ENCODE measurements around the gene TM4SF18.

The TM4SF18 gene

GRCh38 chr3:149330609-149331331, 2.7 kb downstream of the TM4SF18 start:
- no peak for DNase-seq (ENCODE audit: low read depth in 3 of 3)

GRCh38 chr3:149327156-149327555, 6.3 kb downstream of the TM4SF18 start:
- no peak for DNase-seq (ENCODE audit: low read depth in 3 of 3)

DNA sequence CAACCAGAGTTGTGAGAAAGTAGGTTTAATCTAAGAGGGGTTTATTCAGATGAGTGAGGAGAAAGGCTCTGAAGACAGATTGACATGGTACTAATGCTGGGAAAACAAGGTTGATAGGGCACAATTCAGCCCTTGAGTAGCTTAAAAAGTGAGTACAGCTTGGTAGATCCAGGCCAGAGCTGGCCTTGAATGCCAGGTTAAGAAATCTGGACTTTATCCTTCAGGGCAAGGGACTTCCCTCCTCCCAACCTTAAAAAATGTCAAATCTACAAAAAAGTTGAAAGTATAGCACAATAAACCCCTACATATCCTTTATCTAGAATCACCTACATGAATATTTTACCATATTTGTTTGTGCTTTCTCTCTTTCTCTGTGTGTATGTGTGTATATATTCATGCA, 7.9 kb downstream of the TM4SF18 start:
- no peak for DNase-seq (ENCODE audit: low read depth in 3 of 3)

- no peak for DNase-seq (ENCODE audit: low read depth in 3 of 3)
Observed at GRCh38 chr3:149324332-149324731, 9.1 kb downstream of the TM4SF18 start.

GRCh38 chr3:149321640-149322039, 11.8 kb downstream of the TM4SF18 start:
- no peak for DNase-seq (ENCODE audit: low read depth in 3 of 3)

DNA sequence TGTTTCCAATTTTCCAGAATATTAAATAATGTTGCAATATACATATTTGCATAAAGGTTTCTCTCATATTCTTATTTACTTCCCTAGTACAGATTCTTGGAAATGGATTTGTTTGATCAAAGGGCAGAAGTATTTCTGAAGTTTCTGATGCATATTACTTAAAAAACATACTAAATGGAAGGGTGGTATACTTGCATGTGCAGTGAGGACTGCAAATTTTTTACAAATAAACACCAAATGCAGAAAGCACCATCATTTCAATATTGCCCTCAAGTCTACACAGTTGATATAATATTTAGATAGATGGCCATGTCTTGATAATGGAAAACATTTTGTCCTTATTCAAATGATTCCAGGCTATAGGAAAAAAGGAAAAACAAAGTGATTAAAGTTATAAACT, 12.3 kb downstream of the TM4SF18 start:
- DNase-seq (ENCODE audit: low read depth in 3 of 3) = no peak

- DNase-seq (ENCODE audit: low read depth in 3 of 3) = no peak
Observed at GRCh38 chr3:149319750-149320149, 13.7 kb downstream of the TM4SF18 start.

GRCh38 chr3:149317072-149317471, 16.4 kb downstream of the TM4SF18 start:
- DNase-seq (ENCODE audit: low read depth in 3 of 3) = no peak

DNA sequence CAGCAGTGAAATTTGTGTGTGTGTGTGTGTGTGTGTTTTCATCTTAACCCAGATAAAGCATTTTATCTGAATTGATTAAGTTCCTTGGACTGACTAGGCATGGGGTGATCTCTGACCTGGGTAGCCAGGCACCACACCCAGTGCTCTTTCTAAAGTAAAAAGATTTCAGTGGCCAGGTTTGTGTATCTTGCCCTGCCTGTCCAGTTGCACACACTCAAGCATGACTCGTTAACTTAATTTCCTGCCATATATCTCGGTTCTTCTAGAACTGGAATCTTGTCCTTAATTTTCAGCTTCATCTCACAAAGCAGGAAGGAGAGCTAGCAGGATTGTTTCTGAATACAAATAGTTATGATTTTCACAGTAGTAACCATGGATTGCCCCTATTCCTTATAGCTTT, 17.0 kb downstream of the TM4SF18 start:
- no peak for DNase-seq (ENCODE audit: low read depth in 3 of 3)

DNA sequence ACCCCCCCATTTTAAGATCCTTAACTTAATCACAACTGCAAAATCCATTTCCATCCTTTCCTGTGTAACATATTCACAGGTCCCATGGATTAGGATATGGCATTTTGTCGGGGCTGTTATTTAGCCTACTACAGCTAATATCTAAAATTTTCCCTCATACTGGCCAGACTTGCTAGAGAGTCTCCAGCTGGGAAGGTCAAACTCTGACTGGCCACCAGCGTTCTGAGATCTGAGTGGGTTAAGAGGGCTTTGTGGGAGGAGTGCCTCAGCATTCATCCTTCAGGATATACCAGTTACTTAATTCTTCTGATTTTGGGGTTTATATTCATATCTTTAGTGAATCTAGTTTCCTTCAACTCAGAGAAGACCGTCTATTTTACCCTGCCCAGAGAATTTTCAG, 17.7 kb downstream of the TM4SF18 start:
- no peak for DNase-seq (ENCODE audit: low read depth in 3 of 3)

- no peak for DNase-seq (ENCODE audit: low read depth in 3 of 3)
Observed at GRCh38 chr3:149314807-149315578, 18.4 kb downstream of the TM4SF18 start.

GRCh38 chr3:149313542-149313941, 19.9 kb downstream of the TM4SF18 start:
- no peak for DNase-seq (ENCODE audit: low read depth in 3 of 3)

GRCh38 chr3:149310796-149311534, 22.5 kb downstream of the TM4SF18 start:
- no peak for DNase-seq (ENCODE audit: low read depth in 3 of 3)

GRCh38 chr3:149307435-149307783, 26.0 kb downstream of the TM4SF18 start:
- DNase-seq (ENCODE audit: low read depth in 3 of 3) = no peak

DNA sequence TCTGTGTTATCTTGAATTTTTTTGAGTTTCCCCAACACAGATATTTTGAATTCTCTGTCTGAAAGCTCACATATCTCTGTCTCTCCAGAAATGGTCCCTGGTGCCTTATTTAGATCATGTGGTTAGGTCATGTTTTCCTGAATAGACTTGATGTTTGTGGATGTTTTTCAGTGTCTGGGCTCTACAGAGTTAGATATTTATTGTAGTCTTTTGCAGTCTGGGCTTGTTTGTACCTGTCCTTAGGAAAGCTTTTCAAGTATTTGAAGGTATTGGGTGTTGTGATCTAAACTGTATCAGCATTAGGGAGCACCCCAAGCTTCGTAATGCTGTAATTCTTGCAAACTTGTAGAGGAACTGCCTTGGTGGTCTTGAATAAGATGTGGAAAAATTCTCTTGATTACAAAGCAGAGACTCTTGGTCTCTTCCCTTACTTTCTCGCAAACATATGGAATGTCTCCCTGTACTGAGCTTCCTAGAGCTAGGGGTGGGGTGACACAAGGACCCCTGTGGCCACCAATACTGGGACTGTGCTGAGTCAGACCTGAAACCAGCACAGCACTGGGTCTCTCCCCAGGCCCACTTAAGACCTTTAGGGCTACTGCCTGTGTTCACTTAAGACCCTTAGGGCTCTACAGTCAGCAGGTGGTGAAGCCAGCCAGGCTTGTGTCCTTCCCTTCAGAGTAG, 26.5 kb downstream of the TM4SF18 start:
- no peak for DNase-seq (ENCODE audit: low read depth in 3 of 3)

- DNase-seq (ENCODE audit: low read depth in 3 of 3) = no peak
Observed at GRCh38 chr3:149305376-149305775, 28.1 kb downstream of the TM4SF18 start.

DNA sequence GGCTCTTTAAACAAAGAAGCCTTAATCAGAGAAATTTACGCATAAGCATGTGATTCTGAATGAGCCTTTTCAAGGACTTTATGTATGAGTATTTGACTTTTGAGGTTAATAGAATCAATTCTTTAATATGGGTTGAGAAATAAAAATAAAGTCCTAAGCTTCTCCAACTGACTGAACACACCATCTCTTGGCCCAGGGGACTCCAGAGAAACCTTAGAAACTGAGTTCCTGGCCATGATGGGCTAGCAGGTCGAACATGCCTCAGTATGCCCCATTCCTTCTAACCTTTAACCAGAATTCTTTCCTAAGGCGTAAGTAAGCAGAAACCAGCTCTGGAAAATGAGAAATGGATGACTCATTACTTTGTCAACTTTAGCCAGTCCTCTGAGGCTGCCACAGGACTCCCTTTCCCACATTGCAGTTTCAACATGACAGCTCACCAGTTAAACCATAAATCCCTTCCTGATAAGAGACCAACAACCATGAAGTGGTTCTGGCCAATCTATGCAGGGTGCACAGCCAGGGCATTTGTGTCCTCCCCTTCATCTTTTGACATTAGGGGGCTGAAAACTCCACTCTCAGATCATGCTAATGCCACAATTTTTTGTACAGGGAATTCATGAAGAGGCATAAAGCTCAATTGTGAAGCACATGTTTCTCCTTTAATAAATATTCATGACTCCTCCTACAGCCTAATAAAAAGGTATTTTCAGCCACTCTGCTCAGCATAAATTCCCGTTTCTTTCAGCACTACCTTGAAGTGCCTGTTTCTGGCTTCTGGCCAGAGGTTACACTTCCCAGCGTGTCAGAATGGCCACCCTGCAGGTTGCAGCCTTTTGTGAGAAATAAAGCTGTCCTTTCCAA, 33.3 kb downstream of the TM4SF18 start:
- no peak for DNase-seq (ENCODE audit: low read depth in 3 of 3)

- no peak for DNase-seq (ENCODE audit: low read depth in 3 of 3)
Observed at GRCh38 chr3:149296972-149297371, 36.5 kb downstream of the TM4SF18 start.

GRCh38 chr3:149292666-149293065, 40.8 kb downstream of the TM4SF18 start:
- DNase-seq (ENCODE audit: low read depth in 3 of 3) = no peak

- DNase-seq (ENCODE audit: low read depth in 3 of 3) = no peak
Observed at GRCh38 chr3:149291178-149291577, 42.3 kb downstream of the TM4SF18 start.

- DNase-seq (ENCODE audit: low read depth in 3 of 3) = no peak
Observed at GRCh38 chr3:149288655-149289054, 44.8 kb downstream of the TM4SF18 start.

Measured in stimulated activated CD4-positive, alpha-beta T cell treated with anti-CD3 and anti-CD28 coated beads, TNF-alpha, amount 100 ng/mL, for 24 hours (primary cell).